Activated T-cell treated with anti-CD3 and anti-CD28 coated beads, Interleukin-2, amount 50 U/mL, for 24 hours (primary cell): ENCODE results near the gene SDSL.

Experiments used
- DNase-seq: peaks from one replicate; pipeline ENCODE4 v3.0.0-alpha.2; 2020
- H3K27ac Mint-ChIP-seq: 2 replicates; pipeline ENCODE4 v1.8.0; 2020; ENCODE audit warnings: mild to moderate bottlenecking, mixed read lengths
- H3K27me3 Mint-ChIP-seq: 2 replicates; pipeline ENCODE4 v1.8.0; 2020; ENCODE audit warnings: mixed read lengths
- H3K36me3 Mint-ChIP-seq: 2 replicates; pipeline ENCODE4 v1.8.0; 2020; ENCODE audit warnings: low read depth, mixed read lengths
- H3K4me1 Mint-ChIP-seq: 2 replicates; pipeline ENCODE4 v1.8.0; 2020; ENCODE audit warnings: low read depth, mixed read lengths
- H3K4me3 Mint-ChIP-seq: 2 replicates; pipeline ENCODE4 v1.8.0; 2020; ENCODE audit warnings: mild to moderate bottlenecking, moderate library complexity, mixed read lengths
- H3K9me3 Mint-ChIP-seq: 2 replicates; pipeline ENCODE4 v1.8.0; 2020; ENCODE audit warnings: mixed read lengths

SDSL gene

GRCh38 chr12:113470871-113471618, 48.9 kb downstream of the SDSL start:
- H3K36me3 Mint-ChIP-seq: no peaks in the 10 kb centered on the region

DNA sequence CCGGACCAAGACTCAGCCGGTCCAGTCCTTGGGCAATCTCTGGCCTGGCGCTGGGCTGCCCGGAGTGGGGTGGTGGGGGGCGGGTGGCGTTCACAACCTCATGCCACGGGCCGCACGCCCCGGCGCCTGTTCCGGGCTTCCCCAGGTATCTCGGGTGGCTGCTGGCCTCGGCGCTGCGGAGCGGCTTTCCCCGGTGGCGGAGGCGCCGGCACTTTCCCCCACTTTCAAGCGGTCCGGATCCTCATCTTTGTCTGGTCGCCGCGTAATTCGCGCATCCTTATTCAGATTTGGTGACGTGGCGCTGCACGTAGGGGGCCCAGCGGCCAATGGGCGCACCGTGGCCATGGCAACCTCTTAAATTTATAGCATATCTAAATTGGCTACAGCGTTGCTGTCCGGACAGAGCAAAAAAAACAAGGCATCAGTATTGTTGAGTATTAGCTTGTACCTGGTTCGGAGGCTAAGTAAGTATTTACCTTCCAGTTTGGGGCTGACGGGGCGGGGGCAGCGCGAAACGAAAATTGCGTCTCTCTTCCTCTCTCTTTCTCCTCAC, 49.5 kb downstream of the SDSL start, which contains the start of gene LHX5:
Gene LHX5 (minus strand): TSS at position 253 of the 553 bp plus-strand sequence. CDS start 373 bp downstream, outside the sequence.
- H3K27ac Mint-ChIP-seq: no peak within 1 kb of the TSS
- H3K27me3 Mint-ChIP-seq: peaks cover 93% of the 10 kb centered on the region
- H3K4me1 Mint-ChIP-seq: peaks cover 15% of the 10 kb centered on the region
- H3K4me3 Mint-ChIP-seq: no peak within 1 kb of the TSS
- no peak for DNase-seq
- H3K9me3 Mint-ChIP-seq: no peaks in the 10 kb centered on the region
- H3K36me3 Mint-ChIP-seq: no peaks in the 10 kb centered on the region

More at GRCh38 chr12:113470871-113471618, 48.9 kb downstream of the SDSL start:
- no peaks in the 10 kb centered on the region for H3K9me3 Mint-ChIP-seq
- no peak overlapping the region for H3K27ac Mint-ChIP-seq
- no peak for DNase-seq
- H3K27me3 Mint-ChIP-seq: peaks cover 95% of the 10 kb centered on the region
- no peak overlapping the region for H3K4me3 Mint-ChIP-seq
- peaks cover 16% of the 10 kb centered on the region for H3K4me1 Mint-ChIP-seq

GRCh38 chr12:113472191-113473121, 50.3 kb downstream of the SDSL start:
- H3K27ac Mint-ChIP-seq: no peak overlapping the region
- H3K36me3 Mint-ChIP-seq: no peaks in the 10 kb centered on the region
- no peaks in the 10 kb centered on the region for H3K9me3 Mint-ChIP-seq
- peaks cover 91% of the 10 kb centered on the region for H3K27me3 Mint-ChIP-seq
- H3K4me3 Mint-ChIP-seq: no peak overlapping the region
- H3K4me1 Mint-ChIP-seq: peaks cover 12% of the 10 kb centered on the region
- no peak for DNase-seq

DNA sequence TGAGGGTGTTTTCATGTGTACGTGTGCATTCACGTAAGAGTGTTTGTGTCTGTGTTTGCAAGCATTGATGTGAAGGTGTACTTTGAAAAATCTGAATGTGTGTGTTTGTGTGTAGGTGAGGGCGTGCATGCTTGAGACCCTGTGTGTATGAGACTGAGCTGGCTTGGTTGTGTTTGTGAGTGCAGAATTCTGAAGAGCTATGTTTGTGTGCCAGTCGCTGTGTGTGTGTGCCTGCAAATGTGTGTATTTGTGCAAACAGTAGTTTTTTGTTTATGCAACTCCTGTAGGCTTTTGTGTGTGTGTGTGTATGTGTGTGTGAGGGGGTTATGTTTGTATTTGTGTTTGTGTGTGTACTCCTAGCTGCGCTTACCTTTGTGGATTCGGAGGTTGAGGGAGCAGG, 51.2 kb downstream of the SDSL start:
- no peak for DNase-seq
- Mint-ChIP-seq H3K4me3 (no peak overlapping the region), H3K9me3 (no peaks in the 10 kb centered on the region), H3K27ac (no peak overlapping the region), H3K4me1 (peaks cover 9% of the 10 kb centered on the region), H3K27me3 (peaks cover 92% of the 10 kb centered on the region), H3K36me3 (no peaks in the 10 kb centered on the region)

GRCh38 chr12:113473942-113474341, 51.8 kb downstream of the SDSL start:
- no peaks in the 10 kb centered on the region for H3K9me3 Mint-ChIP-seq
- H3K27ac Mint-ChIP-seq: no peak overlapping the region
- DNase-seq: no peak
- H3K4me3 Mint-ChIP-seq: no peak overlapping the region
- H3K4me1 Mint-ChIP-seq: peaks cover 9% of the 10 kb centered on the region
- H3K27me3 Mint-ChIP-seq: peaks cover 92% of the 10 kb centered on the region
- H3K36me3 Mint-ChIP-seq: no peaks in the 10 kb centered on the region

DNA sequence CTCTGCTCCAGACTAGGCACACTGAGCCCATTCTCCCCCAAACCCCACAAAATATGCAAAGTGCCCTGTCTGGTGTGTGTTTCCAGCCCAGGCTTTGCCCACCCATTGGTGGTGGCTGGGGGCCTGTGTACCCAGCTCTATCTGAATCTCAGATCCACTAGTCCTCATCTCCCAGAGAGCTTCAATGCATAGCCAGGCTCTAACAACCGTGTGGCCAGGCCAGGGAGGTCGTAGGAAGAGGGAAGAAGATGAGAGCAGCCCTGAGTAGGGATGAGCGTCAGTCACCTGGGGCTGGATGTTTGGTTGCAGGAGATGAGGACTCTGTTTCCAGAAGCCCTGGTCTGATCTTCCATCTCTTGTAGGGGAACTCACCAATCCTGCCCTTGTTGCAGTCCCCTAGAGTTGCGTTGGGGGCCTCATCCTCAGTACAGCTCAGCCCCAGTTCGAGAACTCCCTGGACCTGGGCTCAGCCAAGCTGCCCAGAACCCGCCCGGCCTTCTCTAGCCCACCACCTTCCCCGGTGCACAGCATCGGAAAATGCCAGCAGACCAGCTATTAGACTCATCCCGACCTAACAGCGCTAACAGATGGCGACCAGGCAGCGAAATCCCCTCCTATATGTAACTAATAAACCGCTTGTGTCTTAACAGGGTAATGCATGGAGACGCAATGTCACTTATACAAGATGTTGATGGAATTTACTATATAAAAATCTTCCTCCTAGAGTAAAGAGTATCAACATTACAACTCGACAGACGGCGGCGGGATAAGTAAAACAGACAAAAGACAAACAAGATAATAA, 52.7 kb downstream of the SDSL start:
- peaks cover 3% of the 10 kb centered on the region for H3K9me3 Mint-ChIP-seq
- peaks cover 17% of the 10 kb centered on the region for H3K4me1 Mint-ChIP-seq
- H3K4me3 Mint-ChIP-seq: no peak overlapping the region
- no peaks in the 10 kb centered on the region for H3K36me3 Mint-ChIP-seq
- peaks cover 92% of the 10 kb centered on the region for H3K27me3 Mint-ChIP-seq
- no peak overlapping the region for H3K27ac Mint-ChIP-seq
- DNase-seq: no peak

DNA sequence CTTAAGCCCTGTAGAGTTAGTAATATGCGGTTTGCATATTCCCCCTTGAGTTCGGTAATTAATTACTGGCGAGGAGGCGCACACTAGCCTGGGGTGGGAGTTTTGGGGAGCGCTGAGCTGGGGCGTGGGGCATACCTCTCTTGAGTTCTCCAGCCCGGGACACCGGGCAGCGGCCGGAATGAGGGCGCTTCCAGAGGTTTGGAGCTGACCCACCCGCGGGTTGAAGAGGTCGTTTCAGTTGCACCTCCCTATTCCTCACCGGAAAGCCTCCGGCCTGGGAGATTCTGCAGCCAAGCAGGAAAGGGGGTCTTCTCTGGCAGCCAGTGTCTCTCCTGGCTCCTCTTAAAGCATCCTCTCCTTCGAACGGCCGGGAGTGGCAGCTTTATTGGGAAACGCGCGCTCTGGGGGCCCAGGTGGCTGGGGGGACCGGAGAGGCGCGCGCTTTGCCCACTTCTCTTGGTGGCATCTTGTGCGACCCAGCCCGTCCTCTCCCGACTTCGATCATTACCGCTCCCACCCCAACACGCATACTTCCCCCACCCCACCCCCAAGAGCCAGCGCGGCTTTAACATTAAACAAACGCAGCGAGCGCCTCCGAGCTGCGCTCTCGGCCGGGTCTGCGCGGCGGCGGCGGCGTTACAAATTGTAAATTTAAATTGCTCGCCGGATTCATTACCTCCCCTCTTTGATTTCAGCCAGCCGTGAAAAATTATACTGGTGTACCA, 53.4 kb downstream of the SDSL start:
- DNase-seq: no peak
- peaks cover 92% of the 10 kb centered on the region for H3K27me3 Mint-ChIP-seq
- H3K4me1 Mint-ChIP-seq: peaks cover 17% of the 10 kb centered on the region
- no peak overlapping the region for H3K27ac Mint-ChIP-seq
- peaks cover 3% of the 10 kb centered on the region for H3K9me3 Mint-ChIP-seq
- H3K4me3 Mint-ChIP-seq: no peak overlapping the region
- H3K36me3 Mint-ChIP-seq: no peaks in the 10 kb centered on the region

GRCh38 chr12:113476176-113476986, 54.2 kb downstream of the SDSL start:
- peaks cover 17% of the 10 kb centered on the region for H3K4me1 Mint-ChIP-seq
- H3K27me3 Mint-ChIP-seq: peaks cover 92% of the 10 kb centered on the region
- no peak overlapping the region for H3K27ac Mint-ChIP-seq
- H3K36me3 Mint-ChIP-seq: no peaks in the 10 kb centered on the region
- DNase-seq: no peak
- no peak overlapping the region for H3K4me3 Mint-ChIP-seq
- peaks cover 3% of the 10 kb centered on the region for H3K9me3 Mint-ChIP-seq

- Mint-ChIP-seq H3K36me3 (no peaks in the 10 kb centered on the region), H3K4me3 (no peak overlapping the region), H3K27me3 (peaks cover 93% of the 10 kb centered on the region), H3K9me3 (peaks cover 3% of the 10 kb centered on the region), H3K4me1 (peaks cover 17% of the 10 kb centered on the region), H3K27ac (no peak overlapping the region)
- DNase-seq: no peak
Measured at GRCh38 chr12:113477171-113477841, 55.1 kb downstream of the SDSL start.

DNA sequence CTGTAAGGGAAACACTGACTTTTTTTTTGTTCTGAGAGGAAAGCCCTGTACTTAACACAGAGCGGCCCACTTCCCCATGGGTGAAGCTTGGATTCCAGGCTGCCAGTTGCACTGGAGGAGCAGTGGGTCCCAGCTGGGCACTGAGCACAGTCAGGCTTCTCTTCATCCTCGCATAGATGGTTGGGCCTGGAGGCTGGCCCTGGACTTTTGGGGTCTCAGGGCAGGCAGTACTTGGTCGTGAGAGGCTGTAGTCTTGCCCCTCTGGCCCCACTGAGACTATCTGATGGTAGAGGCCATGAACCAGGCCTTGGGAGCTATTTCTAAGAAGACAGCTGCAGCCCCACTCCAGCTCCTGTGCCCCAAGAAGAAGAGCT, 55.6 kb downstream of the SDSL start:
- H3K4me3 Mint-ChIP-seq: no peak overlapping the region
- no peak for DNase-seq
- no peak overlapping the region for H3K27ac Mint-ChIP-seq
- no peaks in the 10 kb centered on the region for H3K36me3 Mint-ChIP-seq
- H3K27me3 Mint-ChIP-seq: peaks cover 92% of the 10 kb centered on the region
- H3K4me1 Mint-ChIP-seq: peaks cover 17% of the 10 kb centered on the region
- peaks cover 3% of the 10 kb centered on the region for H3K9me3 Mint-ChIP-seq

DNA sequence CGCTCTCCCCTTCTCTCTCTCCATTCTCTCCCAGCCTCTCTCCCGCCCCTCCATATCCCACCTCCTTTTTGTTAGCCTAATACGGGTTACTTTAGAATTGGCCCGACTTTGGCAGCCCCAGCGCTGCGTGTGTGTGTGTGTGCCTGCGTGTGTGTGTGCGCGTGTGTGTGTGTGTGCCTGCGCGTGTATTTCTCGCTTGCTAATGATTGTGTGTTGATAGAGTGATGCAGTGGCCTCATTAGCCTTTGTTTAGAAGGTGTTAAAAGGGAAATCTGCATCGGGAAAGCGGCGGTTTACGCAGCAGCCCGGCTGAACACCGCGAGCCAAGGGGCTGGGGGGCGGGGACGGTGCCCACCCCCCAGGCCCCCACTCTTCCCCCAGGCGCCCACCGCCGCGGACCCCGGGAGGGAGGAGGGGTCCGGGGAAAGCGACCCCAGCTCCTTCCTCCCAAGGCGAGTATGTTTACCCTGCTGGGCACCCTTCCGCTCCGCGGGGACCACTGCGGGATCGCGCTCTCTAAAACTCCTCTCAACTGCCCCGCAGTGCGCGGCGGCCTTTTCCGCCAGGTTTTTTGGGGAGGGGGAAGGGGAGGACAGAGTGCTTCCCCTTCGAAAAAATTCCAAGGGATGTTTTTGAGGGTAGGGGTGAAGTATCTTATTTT, 56.3 kb downstream of the SDSL start:
- Mint-ChIP-seq H3K4me3 (no peak overlapping the region), H3K27ac (no peak overlapping the region), H3K36me3 (no peaks in the 10 kb centered on the region), H3K9me3 (peaks cover 3% of the 10 kb centered on the region), H3K27me3 (peaks cover 92% of the 10 kb centered on the region), H3K4me1 (peaks cover 17% of the 10 kb centered on the region)
- DNase-seq: no peak

- H3K27ac Mint-ChIP-seq: peak overlapping the region; percentile 79
- H3K9me3 Mint-ChIP-seq: peaks cover 3% of the 10 kb centered on the region
- no peak overlapping the region for H3K4me3 Mint-ChIP-seq
- no peak for DNase-seq
- H3K36me3 Mint-ChIP-seq: no peaks in the 10 kb centered on the region
- peaks cover 17% of the 10 kb centered on the region for H3K4me1 Mint-ChIP-seq
- H3K27me3 Mint-ChIP-seq: peaks cover 92% of the 10 kb centered on the region
Measured at GRCh38 chr12:113479216-113479589, 57.0 kb downstream of the SDSL start.
